NCI-H1436 (cell line): ENCODE measurements around the gene TMC8.
"Not testable (repeated sequence)": the region's sequence is repeated elsewhere in the genome, so short reads cannot be mapped to it uniquely, and the experiment has no call there.

Experiments
- DNase-seq: peaks from one replicate; lab custom pipeline; 2025; lab: John Stamatoyannopoulos, UW

Gene TMC8

GRCh38 chr17:78163881-78164747, 33.5 kb downstream of the TMC8 start:
- DNase-seq, result no peak

- no peak for DNase-seq
Observed at GRCh38 chr17:78164748-78165607, 34.4 kb downstream of the TMC8 start.

- DNase-seq, result no peak
Observed at GRCh38 chr17:78166416-78166815, 35.8 kb downstream of the TMC8 start.

- DNase-seq, result peak; percentile 85
Observed at GRCh38 chr17:78168242-78168902, 37.8 kb downstream of the TMC8 start, which contains the start of gene SYNGR2. Gene SYNGR2, plus strand, starts transcription at chr17:78168581. Its CDS starts 36 bp downstream, at chr17:78168617.

- no peak for DNase-seq
Observed at GRCh38 chr17:78168903-78169793, 38.6 kb downstream of the TMC8 start.

GRCh38 chr17:78170692-78171590, 40.4 kb downstream of the TMC8 start:
- no peak for DNase-seq

- DNase-seq, result not testable (repeated sequence)
Observed at GRCh38 chr17:78171591-78172248, 41.1 kb downstream of the TMC8 start.

GRCh38 chr17:78172249-78173051, 41.9 kb downstream of the TMC8 start:
- no peak for DNase-seq

GRCh38 chr17:78173097-78173715, 42.6 kb downstream of the TMC8 start:
- no peak for DNase-seq

- no peak for DNase-seq
Observed at GRCh38 chr17:78174346-78174869, 43.8 kb downstream of the TMC8 start.

GRCh38 chr17:78174870-78175642, 44.5 kb downstream of the TMC8 start:
- no peak for DNase-seq

GRCh38 chr17:78175643-78175981, 45.0 kb downstream of the TMC8 start:
- DNase-seq, result no peak

GRCh38 chr17:78176548-78177025, 46.0 kb downstream of the TMC8 start:
- DNase-seq, result peak; percentile 28

- no peak for DNase-seq
Observed at GRCh38 chr17:78179372-78179771, 48.8 kb downstream of the TMC8 start.

GRCh38 chr17:78180083-78180482, 49.5 kb downstream of the TMC8 start:
- no peak for DNase-seq

GRCh38 chr17:78180508-78180907, 49.9 kb downstream of the TMC8 start:
- DNase-seq, result no peak

GRCh38 chr17:78182504-78182903, 51.9 kb downstream of the TMC8 start:
- DNase-seq, result no peak
